Activated B cell treated with CpG ODN at 0.5 μM for 24 hours (primary cell): ENCODE data around the gene SEMA3B. TPM values are rescaled to one million over a fixed set of nuclear protein-coding genes. Genes with fewer than 3 reads are reported as not detected.

Experiments
- ATAC-seq: fragments of 200-7000 bp; cut with Tn5 transposase; one replicate; pipeline ENCODE4 v1.10.0; 2021; ENCODE audit warnings: low read depth, mild to moderate bottlenecking, moderate library complexity
- CTCF ChIA-PET: fragments of 350-600 bp; sonication (Branson Sonifier 250); formaldehyde crosslinking; loops from one replicate; lab custom pipeline; 2021; ENCODE audit warnings: antibody characterized with exemption; lab: Charles Lee
- POLR2A ChIA-PET: fragments of 350-600 bp; sonication (Branson Sonifier 250); formaldehyde crosslinking; loops from one replicate; lab custom pipeline; 2021; ENCODE audit warnings: antibody characterized with exemption; lab: Charles Lee
- DNase-seq: peaks from one replicate; pipeline ENCODE4 v3.0.0; 2022
- H3K27ac Mint-ChIP-seq: one replicate; pipeline ENCODE4 v1.8.0; 2020; ENCODE audit warnings: mixed read lengths
- H3K27me3 Mint-ChIP-seq: one replicate; pipeline ENCODE4 v1.8.0; 2021; ENCODE audit warnings: mixed read lengths
- H3K36me3 Mint-ChIP-seq: one replicate; pipeline ENCODE4 v1.8.0; 2021; ENCODE audit warnings: low read depth, mixed read lengths
- H3K4me1 Mint-ChIP-seq: one replicate; pipeline ENCODE4 v1.8.0; 2021; ENCODE audit warnings: mixed read lengths
- H3K4me3 Mint-ChIP-seq: one replicate; pipeline ENCODE4 v1.8.0; 2020; ENCODE audit warnings: mild to moderate bottlenecking, mixed read lengths
- H3K9me3 Mint-ChIP-seq: one replicate; pipeline ENCODE4 v1.8.0; 2020; ENCODE audit warnings: mixed read lengths
- CTCF ChIP-seq: fragments of 200-600 bp; IDR thresholded peaks from one replicate; pipeline ENCODE4 v1.8.0; 2022; ENCODE audit warnings: antibody characterized with exemption, mild to moderate bottlenecking
- intact Hi-C: fragments of 100-400 bp; cut with micrococcal nuclease; formaldehyde crosslinking; loops from one replicate; pipeline ENCODE4 v1.15.1; 2024
- total RNA-seq: library from RNA; stranded (reverse); gene quantifications from 2 replicates; pipeline ENCODE4 v1.2.3, GENCODE V29; 2022

The SEMA3B gene
- total RNA-seq, 1 donor from 2014 or later, result not detected

- Mint-ChIP-seq H3K27ac (no peak overlapping the region), H3K4me1 (no peaks in the 10 kb centered on the region), H3K36me3 (no peaks in the 10 kb centered on the region), H3K27me3 (peaks cover 16% of the 10 kb centered on the region), H3K4me3 (no peak overlapping the region), H3K9me3 (no peaks in the 10 kb centered on the region)
- intact Hi-C loops, result no loop called here
- ChIA-PET POLR2A (interaction anchor here (0.6 kb wide), 1 partner anchor 29 kb away, joined by 3 read pairs; no protein-coding TSS in a partner anchor), CTCF (interaction anchor here (1.1 to 1.6 kb wide), 2 partner anchors 13 to 20 kb away, joined by 3 read pairs; no protein-coding TSS in a partner anchor)
- DNase-seq (no peak), ATAC-seq (no peak)
- TF ChIP-seq CTCF, result no peak
Observed at GRCh38 chr3:50266836-50267235, 2.1 kb upstream of the SEMA3B start.

DNA sequence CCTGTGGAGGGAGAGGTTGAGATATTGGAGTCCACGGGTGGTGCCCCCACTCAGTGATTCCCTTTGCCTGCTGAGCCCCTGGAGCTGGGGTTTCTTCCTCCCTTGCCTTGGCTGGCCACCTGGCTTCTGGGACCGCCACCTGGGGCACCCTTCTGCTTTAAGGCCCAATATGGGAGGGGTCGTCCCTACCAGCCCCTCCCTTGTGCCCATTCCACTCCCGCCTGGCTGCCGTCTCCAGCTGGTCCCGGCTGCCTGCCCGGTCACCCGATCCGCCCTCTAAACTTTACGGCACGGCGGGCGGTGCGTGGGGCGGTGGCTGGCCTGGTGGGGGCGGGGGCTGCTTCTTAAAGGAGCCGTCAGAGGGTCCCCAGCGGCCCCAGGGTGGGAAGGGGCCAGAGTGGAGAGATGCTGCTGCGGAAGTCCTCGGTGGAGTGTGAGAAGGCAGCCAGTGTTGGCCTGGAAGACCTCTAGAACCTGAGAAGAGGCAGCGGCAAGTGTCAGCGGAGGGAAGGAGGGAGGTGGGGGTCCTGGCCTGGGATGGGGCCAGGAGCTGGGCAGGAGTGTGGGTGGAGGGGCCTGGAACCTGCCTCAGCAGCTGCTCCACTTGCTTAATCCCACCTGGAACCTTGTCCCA lies 1.6 kb upstream of the SEMA3B start:
- H3K4me1 Mint-ChIP-seq, result no peaks in the 10 kb centered on the region
- ChIA-PET POLR2A (interaction anchor here (0.6 kb wide), 1 partner anchor 30 kb away, joined by 3 read pairs; no protein-coding TSS in a partner anchor), CTCF (interaction anchor here (1.1 to 1.6 kb wide), 2 partner anchors 12 to 20 kb away, joined by 3 read pairs; no protein-coding TSS in a partner anchor)
- ATAC-seq, result no peak
- TF ChIP-seq CTCF, result no peak
- no peak overlapping the region for H3K27ac Mint-ChIP-seq
- H3K27me3 Mint-ChIP-seq, result peaks cover 16% of the 10 kb centered on the region
- intact Hi-C loops, result no loop called here
- no peaks in the 10 kb centered on the region for H3K9me3 Mint-ChIP-seq
- H3K36me3 Mint-ChIP-seq, result no peaks in the 10 kb centered on the region
- no peak overlapping the region for H3K4me3 Mint-ChIP-seq
- DNase-seq, result no peak

GRCh38 chr3:50268276-50268675 lies 671 bp upstream of the SEMA3B start:
- no peak overlapping the region for H3K27ac Mint-ChIP-seq
- intact Hi-C loops, result no loop called here
- ATAC-seq (no peak), DNase-seq (no peak)
- H3K4me1 Mint-ChIP-seq, result peaks cover 6% of the 10 kb centered on the region
- H3K36me3 Mint-ChIP-seq, result no peaks in the 10 kb centered on the region
- TF ChIP-seq CTCF, result no peak
- H3K27me3 Mint-ChIP-seq, result peaks cover 21% of the 10 kb centered on the region
- no peak overlapping the region for H3K4me3 Mint-ChIP-seq
- H3K9me3 Mint-ChIP-seq, result no peaks in the 10 kb centered on the region
- POLR2A ChIA-PET, result no interaction called here
- CTCF ChIA-PET, result interaction anchor here (1.6 kb wide), 1 partner anchor 11 kb away, joined by 3 read pairs; no protein-coding TSS in a partner anchor

- Mint-ChIP-seq H3K27ac (no peak overlapping the region), H3K36me3 (no peaks in the 10 kb centered on the region), H3K4me1 (peaks cover 13% of the 10 kb centered on the region), H3K4me3 (no peak overlapping the region), H3K9me3 (no peaks in the 10 kb centered on the region), H3K27me3 (peaks cover 27% of the 10 kb centered on the region)
- DNase-seq (no peak), ATAC-seq (no peak)
- CTCF ChIA-PET, result no interaction called here
- no peak for TF ChIP-seq CTCF
- POLR2A ChIA-PET, result no interaction called here
- intact Hi-C loops, result no loop called here
Observed at GRCh38 chr3:50269460-50269859, 513 bp downstream of the SEMA3B start.

DNA sequence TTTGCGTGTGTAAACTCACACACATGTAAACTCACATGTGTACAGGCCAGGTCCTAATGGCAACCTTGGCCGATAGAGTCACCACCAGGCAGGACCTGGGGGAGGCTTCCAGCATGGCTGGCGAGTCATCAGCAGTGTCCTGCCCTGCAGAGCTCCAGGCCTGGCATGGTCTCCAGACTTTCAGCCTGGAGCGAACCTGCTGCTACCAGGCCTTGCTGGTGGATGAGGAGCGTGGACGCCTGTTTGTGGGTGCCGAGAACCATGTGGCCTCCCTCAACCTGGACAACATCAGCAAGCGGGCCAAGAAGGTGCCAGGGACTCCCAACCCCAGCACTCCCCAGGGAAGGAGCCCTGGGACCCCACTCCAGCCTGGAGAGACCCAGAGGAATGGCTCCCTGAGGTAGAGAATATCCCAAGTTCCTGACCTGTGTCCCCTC lies 1.0 kb downstream of the SEMA3B start:
- DNase-seq, result no peak
- CTCF ChIA-PET, result no interaction called here
- Mint-ChIP-seq H3K4me3 (no peak overlapping the region), H3K27me3 (peaks cover 29% of the 10 kb centered on the region), H3K36me3 (no peaks in the 10 kb centered on the region), H3K4me1 (peaks cover 15% of the 10 kb centered on the region), H3K9me3 (no peaks in the 10 kb centered on the region), H3K27ac (no peak overlapping the region)
- POLR2A ChIA-PET, result no interaction called here
- intact Hi-C loops, result no loop called here
- no peak for ATAC-seq
- no peak for TF ChIP-seq CTCF
